ENCODE data around the gene ZNF311. TPM values are rescaled to one million over a fixed set of nuclear protein-coding genes. Genes with fewer than 3 reads are reported as not detected.

The ZNF311 gene
- total RNA-seq, 4 donors from 2014 or later, result 1.0 to 2.0 (median 1.6) TPM

- H3K4me1 ChIP-seq, result peaks cover 0 to 8% of the 10 kb centered on the region in 2 donors
- WGBS, 2 donors, result 77 to 81% methylated on average over 2 of the region's 2 CpGs
- H3K27ac ChIP-seq, result no peak overlapping the region
- TF ChIP-seq CTCF (IDR thresholded peaks at IDR 0.05) (no peak), POLR2A (IDR thresholded peaks at IDR 0.05) (no peak)
- intact Hi-C loops (cut with DNase I), result no loop called here
- no peak overlapping the region for H3K4me3 ChIP-seq (replicated peaks in 1 of 3)
- H3K9me3 ChIP-seq, result no peaks in the 10 kb centered on the region
- DNase-seq, result no peak
- no peaks in the 10 kb centered on the region for H3K27me3 ChIP-seq
- H3K36me3 ChIP-seq, result no peaks in the 10 kb centered on the region
Measured at GRCh38 chr6:29008089-29008488, 3.0 kb upstream of the ZNF311 start.

- H3K4me1 ChIP-seq, result no peaks in the 10 kb centered on the region
- no peak overlapping the region for H3K27ac ChIP-seq
- no peak overlapping the region for H3K4me3 ChIP-seq (replicated peaks in 1 of 3)
- no peaks in the 10 kb centered on the region for H3K9me3 ChIP-seq
- H3K36me3 ChIP-seq, result no peaks in the 10 kb centered on the region
- no peak for DNase-seq
- intact Hi-C loops (cut with DNase I), result no loop called here
- H3K27me3 ChIP-seq, result no peaks in the 10 kb centered on the region
- 91 to 96% methylated on average over 2 of the region's 2 CpGs for WGBS, 2 donors
- no peak for TF ChIP-seq POLR2A (IDR thresholded peaks at IDR 0.05)
- no peak for TF ChIP-seq CTCF (IDR thresholded peaks at IDR 0.05)
Measured at GRCh38 chr6:28996844-28997510, 8.1 kb downstream of the ZNF311 start.

GRCh38 chr6:28995093-28995650 is 9.9 kb downstream of the ZNF311 start:
- H3K27ac ChIP-seq, result no peak overlapping the region
- no peaks in the 10 kb centered on the region for H3K36me3 ChIP-seq
- WGBS, 2 donors, result 94 to 96% methylated on average over 8 of the region's 8 CpGs
- TF ChIP-seq POLR2A (IDR thresholded peaks at IDR 0.05) (no peak), CTCF (IDR thresholded peaks at IDR 0.05) (no peak)
- no peaks in the 10 kb centered on the region for H3K4me1 ChIP-seq
- intact Hi-C loops (cut with DNase I), result no loop called here
- H3K9me3 ChIP-seq, result no peaks in the 10 kb centered on the region
- no peak overlapping the region for H3K4me3 ChIP-seq (replicated peaks in 1 of 3)
- DNase-seq, result no peak
- H3K27me3 ChIP-seq, result no peaks in the 10 kb centered on the region

- no peaks in the 10 kb centered on the region for H3K4me1 ChIP-seq
- no peaks in the 10 kb centered on the region for H3K27me3 ChIP-seq
- no peak for TF ChIP-seq POLR2A (IDR thresholded peaks at IDR 0.05)
- TF ChIP-seq CTCF (IDR thresholded peaks at IDR 0.05), result peak in 2 of 6 experiments; percentile 32 to 42
- H3K36me3 ChIP-seq, result no peaks in the 10 kb centered on the region
- peak overlapping the region in 1 of 3 donors; percentile 7 for H3K4me3 ChIP-seq (replicated peaks in 1 of 3)
- WGBS, 2 donors, result 16 to 21% methylated on average over 42 to 46 of the region's 48 CpGs
- DNase-seq, result peak; percentile 51 to 64
- no peaks in the 10 kb centered on the region for H3K9me3 ChIP-seq
- intact Hi-C loops (cut with DNase I), result no loop called here
- H3K27ac ChIP-seq, result no peak overlapping the region
Measured at GRCh38 chr6:28988536-28989311, 16.4 kb downstream of the ZNF311 start.

Data from thyroid gland (tissue), 4 donors.